Activated CD4-positive, alpha-beta T cell treated with anti-CD3 and anti-CD28 coated beads for 1 hour (primary cell): Measurements from ENCODE around the gene LRP1B.

Source experiments
- DNase-seq: peaks from one replicate; pipeline ENCODE4 v3.0.0-alpha.2; 2020

LRP1B gene

GRCh38 chr2:141942006-141942789 is 188.6 kb downstream of the LRP1B start:
- DNase-seq, result no peak

GRCh38 chr2:141941210-141941714 is 189.6 kb downstream of the LRP1B start:
- DNase-seq, result no peak

GRCh38 chr2:141940709-141941108 is 190.1 kb downstream of the LRP1B start:
- DNase-seq, result no peak

GRCh38 chr2:141933226-141933625 is 197.6 kb downstream of the LRP1B start:
- no peak for DNase-seq

GRCh38 chr2:141932261-141932660 is 198.6 kb downstream of the LRP1B start:
- DNase-seq, result no peak

GRCh38 chr2:141931797-141932196 is 199.0 kb downstream of the LRP1B start:
- DNase-seq, result no peak

GRCh38 chr2:141930803-141931202 is 200.0 kb downstream of the LRP1B start:
- no peak for DNase-seq

GRCh38 chr2:141929331-141930252 is 201.2 kb downstream of the LRP1B start:
- no peak for DNase-seq

- no peak for DNase-seq
Measured at GRCh38 chr2:141928476-141928875, 202.3 kb downstream of the LRP1B start.

GRCh38 chr2:141927536-141927935 is 203.3 kb downstream of the LRP1B start:
- DNase-seq, result no peak

- no peak for DNase-seq
Measured at GRCh38 chr2:141925511-141925910, 205.3 kb downstream of the LRP1B start.

GRCh38 chr2:141923657-141924056 is 207.2 kb downstream of the LRP1B start:
- no peak for DNase-seq

- no peak for DNase-seq
Measured at GRCh38 chr2:141911485-141912066, 219.2 kb downstream of the LRP1B start.

GRCh38 chr2:141906678-141907077 is 224.1 kb downstream of the LRP1B start:
- DNase-seq, result no peak

GRCh38 chr2:141900826-141901225 is 230.0 kb downstream of the LRP1B start:
- no peak for DNase-seq

- no peak for DNase-seq
Measured at GRCh38 chr2:141899740-141900139, 231.1 kb downstream of the LRP1B start.

- no peak for DNase-seq
Measured at GRCh38 chr2:141889788-141890187, 241.0 kb downstream of the LRP1B start.

GRCh38 chr2:141888987-141889555 is 241.7 kb downstream of the LRP1B start:
- no peak for DNase-seq

- DNase-seq, result no peak
Measured at GRCh38 chr2:141887363-141887762, 243.5 kb downstream of the LRP1B start.

- DNase-seq, result no peak
Measured at GRCh38 chr2:141878016-141878415, 252.8 kb downstream of the LRP1B start.

- DNase-seq, result no peak
Measured at GRCh38 chr2:141871913-141872634, 258.7 kb downstream of the LRP1B start.

GRCh38 chr2:141869572-141869971 is 261.2 kb downstream of the LRP1B start:
- no peak for DNase-seq
